Tibial artery (tissue), 4 donors: Measurements from ENCODE around the gene MRTFB.
A peak's percentile ranks its signal among the peaks of the same experiment; 100 is the strongest.

ENCODE experiments used
- DNase-seq, 2 donors: peaks; one replicate each; pipeline ENCODE4 v3.0.0-alpha.2; 2019
- H3K27ac ChIP-seq, 2 donors: fragments of 200-600 bp; sonication (generic) in 1 of 2; 1 replicate in 1 of 2; 2 replicates in 1 of 2; pipeline ENCODE4 v1.5.1; 2018 to 2019; ENCODE audit warnings: mild to moderate bottlenecking in 1 of 2
- H3K27me3 ChIP-seq, 2 donors: fragments of 200-600 bp; sonication (generic) in 1 of 2; one replicate each; pipeline versions ENCODE4 v1.5.1 to v1.6.0; 2016 to 2019
- H3K36me3 ChIP-seq, 3 donors: fragments of 200-600 bp; sonication (generic) in 2 of 3; one replicate each; pipeline ENCODE4 v1.5.1; 2016 to 2019; ENCODE audit warnings: mild to moderate bottlenecking in 2 of 3
- H3K4me1 ChIP-seq, 4 donors: fragments of 200-600 bp; sonication (generic) in 2 of 4; 1 replicate in 3 of 4; 2 replicates in 1 of 4; pipeline ENCODE4 v1.5.1; 2016 to 2019
- H3K4me3 ChIP-seq, 2 donors: fragments of 200-600 bp; sonication (generic) in 1 of 2; 1 replicate in 1 of 2; 2 replicates in 1 of 2; pipeline ENCODE4 v1.5.1; 2018 to 2019; ENCODE audit warnings: mild to moderate bottlenecking in 2 of 2
- H3K9me3 ChIP-seq, 3 donors: fragments of 200-600 bp; sonication (generic) in 1 of 3; one replicate each; pipeline ENCODE4 v1.5.1; 2016 to 2019
- intact Hi-C: fragments of 100-400 bp; cut with DNase I; formaldehyde crosslinking; loops from one replicate; pipeline ENCODE4 v1.15.0; 2023; ENCODE audit warnings: low total_unique reads
- TF ChIP-seq, protein P1 (sequence below), 2 experiments: fragments of 200-600 bp in 1 of 2; fragments of 450-650 bp in 1 of 2; IDR thresholded peaks; one replicate each; pipeline ENCODE4 v1.5.1; 2017 to 2019; ENCODE audit warnings: antibody characterized with exemption in 2 of 2, mild to moderate bottlenecking in 1 of 2, moderate library complexity in 1 of 2

Gene MRTFB

DNA sequence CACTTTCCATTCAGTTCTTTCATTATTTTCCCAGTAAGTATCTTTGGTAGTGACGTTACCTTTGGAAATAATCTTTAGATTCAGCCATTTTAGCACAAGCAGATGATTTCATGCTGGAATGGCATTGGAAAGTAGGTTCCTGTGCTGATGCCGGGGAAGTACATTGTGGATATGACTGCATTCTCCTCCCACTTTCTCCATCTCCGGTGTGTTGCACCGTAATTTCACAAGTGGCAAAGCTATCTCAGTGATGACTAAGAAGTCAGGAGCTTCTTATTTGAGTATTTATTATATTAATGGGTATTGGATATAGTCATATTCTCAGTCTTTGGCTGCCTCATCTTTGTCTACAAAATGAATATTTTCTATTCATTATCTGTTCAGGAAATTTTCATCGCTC lies 69.8 kb downstream of the MRTFB start:
- Histone ChIP-seq H3K27ac (no peak overlapping the region), H3K4me3 (no peak overlapping the region), H3K4me1 (peaks cover 0 to 10% (median 0%) of the 10 kb centered on the region in 4 donors), H3K27me3 (no peaks in the 10 kb centered on the region), H3K9me3 (no peaks in the 10 kb centered on the region), H3K36me3 (peaks cover 0 to 6% (median 6%) of the 10 kb centered on the region in 3 donors)
- TF ChIP-seq, protein P1, sequence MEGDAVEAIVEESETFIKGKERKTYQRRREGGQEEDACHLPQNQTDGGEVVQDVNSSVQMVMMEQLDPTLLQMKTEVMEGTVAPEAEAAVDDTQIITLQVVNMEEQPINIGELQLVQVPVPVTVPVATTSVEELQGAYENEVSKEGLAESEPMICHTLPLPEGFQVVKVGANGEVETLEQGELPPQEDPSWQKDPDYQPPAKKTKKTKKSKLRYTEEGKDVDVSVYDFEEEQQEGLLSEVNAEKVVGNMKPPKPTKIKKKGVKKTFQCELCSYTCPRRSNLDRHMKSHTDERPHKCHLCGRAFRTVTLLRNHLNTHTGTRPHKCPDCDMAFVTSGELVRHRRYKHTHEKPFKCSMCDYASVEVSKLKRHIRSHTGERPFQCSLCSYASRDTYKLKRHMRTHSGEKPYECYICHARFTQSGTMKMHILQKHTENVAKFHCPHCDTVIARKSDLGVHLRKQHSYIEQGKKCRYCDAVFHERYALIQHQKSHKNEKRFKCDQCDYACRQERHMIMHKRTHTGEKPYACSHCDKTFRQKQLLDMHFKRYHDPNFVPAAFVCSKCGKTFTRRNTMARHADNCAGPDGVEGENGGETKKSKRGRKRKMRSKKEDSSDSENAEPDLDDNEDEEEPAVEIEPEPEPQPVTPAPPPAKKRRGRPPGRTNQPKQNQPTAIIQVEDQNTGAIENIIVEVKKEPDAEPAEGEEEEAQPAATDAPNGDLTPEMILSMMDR (IDR thresholded peaks at IDR 0.05), result no peak
- DNase-seq, result no peak
- intact Hi-C loops, result no loop called here

DNA sequence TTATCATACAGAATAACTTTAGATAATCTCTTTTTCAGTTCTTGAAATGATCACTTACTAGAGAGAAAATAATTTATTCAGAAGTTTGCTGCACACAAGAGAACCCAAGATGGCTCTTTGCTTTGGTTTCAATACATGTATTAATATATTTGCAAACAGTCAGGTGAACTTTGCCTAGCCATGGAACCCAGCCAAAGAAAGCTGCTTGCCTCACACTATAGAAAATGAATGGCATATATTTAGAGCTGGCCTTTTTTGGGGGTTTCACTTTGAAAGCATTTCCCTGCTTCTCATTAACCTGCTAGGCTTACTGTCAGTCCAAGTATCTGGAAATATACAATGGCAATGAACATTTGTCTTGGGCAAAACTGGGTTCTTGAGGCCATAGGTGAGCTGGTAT lies 75.3 kb downstream of the MRTFB start:
- intact Hi-C loops, result no loop called here
- no peaks in the 10 kb centered on the region for H3K9me3 ChIP-seq
- peaks cover 0 to 53% (median 16%) of the 10 kb centered on the region in 4 donors for H3K4me1 ChIP-seq
- H3K4me3 ChIP-seq, result peak overlapping the region; percentile 31 to 34
- peak overlapping the region; percentile 57 to 75 for H3K27ac ChIP-seq
- DNase-seq, result no peak
- H3K36me3 ChIP-seq, result no peaks in the 10 kb centered on the region
- TF ChIP-seq, protein P1 (IDR thresholded peaks at IDR 0.05), result no peak
- H3K27me3 ChIP-seq, result no peaks in the 10 kb centered on the region

DNA sequence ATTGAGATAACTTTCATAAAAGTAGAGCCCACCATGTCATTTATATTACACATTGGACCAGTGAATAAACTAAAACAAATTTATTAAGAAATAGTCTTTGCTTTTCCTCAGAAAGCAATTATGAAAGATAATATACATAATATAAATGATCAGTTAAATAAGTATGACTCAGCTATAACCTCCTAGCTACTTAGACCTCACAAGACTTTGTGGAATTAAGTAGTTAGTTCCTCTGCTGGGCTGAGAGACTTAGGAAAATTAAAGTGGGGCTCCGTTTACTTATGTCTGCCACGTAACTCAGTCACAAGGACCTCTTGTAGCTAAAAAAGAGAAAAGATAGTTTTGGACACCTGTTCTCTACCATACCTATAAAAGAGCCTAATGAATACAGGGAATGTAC lies 76.9 kb downstream of the MRTFB start:
- peak overlapping the region; percentile 57 to 75 for H3K27ac ChIP-seq
- H3K36me3 ChIP-seq, result no peaks in the 10 kb centered on the region
- no peaks in the 10 kb centered on the region for H3K27me3 ChIP-seq
- intact Hi-C loops, result no loop called here
- peaks cover 0 to 68% (median 23%) of the 10 kb centered on the region in 4 donors for H3K4me1 ChIP-seq
- TF ChIP-seq, protein P1 (IDR thresholded peaks at IDR 0.05), result no peak
- no peaks in the 10 kb centered on the region for H3K9me3 ChIP-seq
- DNase-seq, result no peak
- no peak overlapping the region for H3K4me3 ChIP-seq

DNA sequence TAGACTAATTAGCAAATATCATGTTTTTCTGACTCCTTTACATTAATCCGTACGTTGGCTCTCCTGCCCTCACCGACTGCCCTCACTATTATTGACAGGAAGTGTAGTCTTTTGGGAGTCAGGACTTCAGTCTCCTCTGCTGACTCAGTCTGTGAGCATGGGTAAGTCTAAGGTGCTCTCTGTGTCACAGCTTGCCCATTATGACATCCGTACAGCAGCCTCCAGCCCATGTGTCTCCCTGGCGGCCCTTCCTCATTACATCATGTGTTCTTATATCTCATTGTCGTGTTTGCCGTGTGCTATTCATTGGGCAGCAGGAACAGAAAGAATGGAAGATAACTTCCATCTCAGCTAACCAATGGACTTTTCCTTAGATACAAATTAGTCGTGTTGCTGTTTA lies 77.5 kb downstream of the MRTFB start:
- DNase-seq, result no peak
- H3K27ac ChIP-seq, result peak overlapping the region; percentile 57 to 75
- TF ChIP-seq, protein P1 (IDR thresholded peaks at IDR 0.05), result no peak
- intact Hi-C loops, result no loop called here
- peaks cover 0 to 74% (median 25%) of the 10 kb centered on the region in 4 donors for H3K4me1 ChIP-seq
- no peak overlapping the region for H3K4me3 ChIP-seq
- H3K9me3 ChIP-seq, result no peaks in the 10 kb centered on the region
- H3K27me3 ChIP-seq, result no peaks in the 10 kb centered on the region
- no peaks in the 10 kb centered on the region for H3K36me3 ChIP-seq

DNA sequence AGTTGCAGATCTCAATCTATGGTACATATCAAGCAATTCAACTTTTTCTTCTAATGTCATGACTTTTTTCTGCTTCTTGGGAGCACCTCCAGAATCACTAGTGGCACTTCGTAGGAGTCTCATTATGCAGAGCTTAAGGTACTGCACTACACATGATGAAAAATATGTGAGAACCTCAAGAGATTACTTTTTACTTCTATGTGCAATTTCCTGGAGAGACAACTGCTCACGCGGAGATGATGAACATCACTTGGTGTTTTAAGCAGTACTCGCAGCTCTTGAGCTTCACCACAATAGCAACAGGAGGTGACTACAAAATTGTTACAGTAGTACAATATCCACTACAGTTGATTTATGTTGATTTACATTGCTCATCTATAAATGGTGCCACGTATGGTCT lies 79.7 kb downstream of the MRTFB start:
- no peaks in the 10 kb centered on the region for H3K36me3 ChIP-seq
- H3K27me3 ChIP-seq, result no peaks in the 10 kb centered on the region
- H3K27ac ChIP-seq, result peak overlapping the region; percentile 57 to 75
- H3K9me3 ChIP-seq, result no peaks in the 10 kb centered on the region
- intact Hi-C loops, result no loop called here
- DNase-seq, result no peak
- TF ChIP-seq, protein P1 (IDR thresholded peaks at IDR 0.05), result no peak
- no peak overlapping the region for H3K4me3 ChIP-seq
- H3K4me1 ChIP-seq, result peaks cover 0 to 86% (median 30%) of the 10 kb centered on the region in 4 donors
